Prostate gland (tissue), 2 donors: ENCODE measurements around the gene ECE1. TPM values are rescaled to one million over a fixed set of nuclear protein-coding genes. Genes with fewer than 3 reads are reported as not detected.
A peak's percentile ranks its signal among the peaks of the same experiment; 100 is the strongest.
"Not testable (repeated sequence)": the region's sequence is repeated elsewhere in the genome, so short reads cannot be mapped to it uniquely, and the experiment has no call there.

ENCODE experiments used
- DNase-seq: peaks from one replicate; pipeline ENCODE4 v3.0.0-alpha.2; 2019; ENCODE audit warnings: low spot score
- H3K27ac ChIP-seq, 2 donors: fragments of 200-600 bp; sonication (generic); 2 replicates each; pipeline ENCODE4 v1.5.1; 2017 to 2019
- H3K27me3 ChIP-seq: fragments of 200-600 bp; sonication (generic); replicated peaks from 2 replicates; pipeline ENCODE4 v1.5.1; 2019; ENCODE audit not compliant: insufficient read depth
- H3K36me3 ChIP-seq, 2 donors: fragments of 200-600 bp; sonication (generic); 1 replicate in 1 of 2; 2 replicates in 1 of 2; pipeline versions ENCODE4 v1.5.1 to v1.8.1; 2017 to 2019
- H3K4me1 ChIP-seq: fragments of 200-600 bp; sonication (generic); replicated peaks from 2 replicates; pipeline ENCODE4 v1.5.1; 2019
- H3K4me3 ChIP-seq, 2 donors: fragments of 200-600 bp; sonication (generic); 2 replicates each; pipeline ENCODE4 v1.5.1; 2017 to 2019
- H3K9me3 ChIP-seq: fragments of 200-600 bp; sonication (generic); 2 replicates; pipeline ENCODE4 v1.5.1; 2017
- CTCF ChIP-seq, 4 experiments: fragments of 200-600 bp in 2 of 4; fragments of 450-650 bp in 2 of 4; sonication (generic) in 2 of 4; IDR thresholded peaks; 1 replicate in 3 of 4; 2 replicates in 1 of 4; pipeline ENCODE4 v1.5.1; 2016 to 2019; ENCODE audit warnings: antibody characterized with exemption in 4 of 4, mild to moderate bottlenecking in 2 of 4, moderate library complexity in 2 of 4
- POLR2A ChIP-seq: fragments of 450-650 bp; IDR thresholded peaks from one replicate; pipeline ENCODE4 v1.6.1; 2016; ENCODE audit warnings: antibody characterized with exemption, mild to moderate bottlenecking
- POLR2AphosphoS5 ChIP-seq: sonication (generic); formaldehyde crosslinking; IDR thresholded peaks from one replicate; pipeline ENCODE4 v1.6.1; 2017; ENCODE audit warnings: antibody characterized with exemption
- whole genome bisulfite sequencing: methylation state at CpG from one replicate; pipeline ENCODE4 v1.1.5; 2018; 5-methylcytosine and 5-hydroxymethylcytosine counted together
- intact Hi-C: fragments of 100-400 bp; cut with DNase I; formaldehyde crosslinking; loops from one replicate; pipeline ENCODE4 v1.14.2; 2022
- total RNA-seq, 2 donors: library from RNA; depleted of rRNA; stranded (reverse); fragments of >200 nt; gene quantifications; one replicate each; pipeline ENCODE4 v1.1.0, GENCODE V29; 2016

ECE1 gene
- total RNA-seq, 2 donors from 2014 or later = 113 to 146 TPM

- 94% methylated on average over 7 of the region's 7 CpGs for WGBS
- no peaks in the 10 kb centered on the region for H3K36me3 ChIP-seq
- intact Hi-C loops = no loop called here
- TF ChIP-seq CTCF (IDR thresholded peaks at IDR 0.05) = no peak
- TF ChIP-seq POLR2AphosphoS5 = no peak
- no peak for TF ChIP-seq POLR2A
- H3K27me3 ChIP-seq = no peaks in the 10 kb centered on the region
- DNase-seq = no peak
- no peak overlapping the region for H3K4me3 ChIP-seq
- peak overlapping the region; percentile 77 to 78 for H3K27ac ChIP-seq
- no peaks in the 10 kb centered on the region for H3K9me3 ChIP-seq
- H3K4me1 ChIP-seq = peaks cover 9% of the 10 kb centered on the region
These were observed 6.7 kb downstream of the ECE1 start for GRCh38 chr1:21283524-21283923.

GRCh38 chr1:21282020-21282419, 8.2 kb downstream of the ECE1 start:
- WGBS = 97% methylated on average over 4 of the region's 4 CpGs
- intact Hi-C loops, H3K4me3 ChIP-seq, DNase-seq, H3K27me3 ChIP-seq, H3K9me3 ChIP-seq, H3K36me3 ChIP-seq: not testable (repeated sequence)
- Histone ChIP-seq H3K4me1 (peaks cover 21% of the 10 kb centered on the region), H3K27ac (peak overlapping the region in 1 of 2 donors; percentile 69)

GRCh38 chr1:21280482-21280881, 9.8 kb downstream of the ECE1 start:
- intact Hi-C loops = no loop called here
- no peak for TF ChIP-seq CTCF (IDR thresholded peaks at IDR 0.05)
- no peak for TF ChIP-seq POLR2A
- TF ChIP-seq POLR2AphosphoS5 = no peak
- Histone ChIP-seq H3K4me3 (no peak overlapping the region), H3K27me3 (no peaks in the 10 kb centered on the region), H3K4me1 (peaks cover 25% of the 10 kb centered on the region), H3K9me3 (no peaks in the 10 kb centered on the region), H3K36me3 (no peaks in the 10 kb centered on the region), H3K27ac (peak overlapping the region; percentile 59 to 69)
- DNase-seq = no peak
- WGBS = 79% methylated on average over 4 of the region's 4 CpGs

GRCh38 chr1:21280011-21280471, 10.2 kb downstream of the ECE1 start:
- DNase-seq = no peak
- Histone ChIP-seq H3K4me1 (peaks cover 24% of the 10 kb centered on the region), H3K36me3 (no peaks in the 10 kb centered on the region), H3K4me3 (no peak overlapping the region), H3K9me3 (no peaks in the 10 kb centered on the region), H3K27ac (peak overlapping the region; percentile 59 to 69), H3K27me3 (no peaks in the 10 kb centered on the region)
- 65% methylated on average over 5 of the region's 5 CpGs for WGBS
- intact Hi-C loops = no loop called here
- no peak for TF ChIP-seq POLR2A
- no peak for TF ChIP-seq CTCF (IDR thresholded peaks at IDR 0.05)
- TF ChIP-seq POLR2AphosphoS5 = no peak

GRCh38 chr1:21278860-21279845, 11.1 kb downstream of the ECE1 start:
- Histone ChIP-seq H3K4me3 (no peak overlapping the region), H3K36me3 (no peaks in the 10 kb centered on the region), H3K27me3 (no peaks in the 10 kb centered on the region), H3K4me1 (peaks cover 19% of the 10 kb centered on the region), H3K9me3 (no peaks in the 10 kb centered on the region), H3K27ac (peak overlapping the region; percentile 59 to 69)
- TF ChIP-seq CTCF (IDR thresholded peaks at IDR 0.05) (no peak), POLR2A (no peak), POLR2AphosphoS5 (no peak)
- WGBS = 68% methylated on average over 26 of the region's 28 CpGs
- no peak for DNase-seq
- intact Hi-C loops = no loop called here
